B cell (primary cell): Measurements from ENCODE around the gene FHIT. TPM values are rescaled to one million over a fixed set of nuclear protein-coding genes. Genes with fewer than 3 reads are reported as not detected.

Experiments
- ATAC-seq: fragments of 200-7000 bp; cut with Tn5 transposase; one replicate; pipeline ENCODE4 v1.10.0; 2021; ENCODE audit warnings: low read depth, mild to moderate bottlenecking, moderate number of reproducible peaks, moderate library complexity
- CTCF ChIA-PET: fragments of 350-600 bp; sonication (Branson Sonifier 250); formaldehyde crosslinking; loops from one replicate; lab custom pipeline; 2021; ENCODE audit warnings: antibody characterized with exemption, inconsistent platforms; lab: Charles Lee
- POLR2A ChIA-PET: fragments of 350-600 bp; sonication (Branson Sonifier 250); formaldehyde crosslinking; loops from one replicate; lab custom pipeline; 2021; ENCODE audit warnings: antibody characterized with exemption; lab: Charles Lee
- DNase-seq: peaks from one replicate; pipeline ENCODE4 v3.0.0; 2013
- H2AFZ ChIP-seq: 2 replicates; pipeline ENCODE4 v1.6.1; 2012; ENCODE audit warnings: mild to moderate bottlenecking, low read depth, low read length; ENCODE audit not compliant: insufficient read depth, poor library complexity, severe bottlenecking
- H3K27ac ChIP-seq, 2 donors: 1 replicate in 1 of 2; 2 replicates in 1 of 2; pipeline ENCODE4 v1.5.1; 2012 to 2013; ENCODE audit warnings: low read length in 2 of 2, mild to moderate bottlenecking in 2 of 2, moderate library complexity in 1 of 2
- H3K27me3 ChIP-seq, 4 experiments: fragments of 200-600 bp in 1 of 4; sonication (generic) in 1 of 4; replicated peaks in 1 of 4; 1 replicate in 2 of 4; 2 replicates in 2 of 4; pipeline versions ENCODE4 v1.6.1 to v1.7.0; 2013 to 2016; ENCODE audit warnings: low read length in 3 of 4, mild to moderate bottlenecking in 2 of 4, mixed read lengths in 1 of 4, moderate library complexity in 1 of 4; ENCODE audit not compliant: insufficient read depth in 4 of 4, control insufficient read depth in 3 of 4; ENCODE audit errors: control extremely low read depth in 1 of 4
- H3K36me3 ChIP-seq, 2 experiments: replicated peaks in 1 of 2; 1 replicate in 1 of 2; 2 replicates in 1 of 2; pipeline versions ENCODE4 v1.6.1 to v1.7.1; 2013; ENCODE audit warnings: low read length in 1 of 2; ENCODE audit not compliant: insufficient read depth in 2 of 2, control insufficient read depth in 1 of 2; ENCODE audit errors: control extremely low read depth in 1 of 2, extremely low read depth in 1 of 2
- H3K4me1 ChIP-seq, 2 donors: fragments of 200-600 bp in 1 of 2; sonication (generic) in 1 of 2; 1 replicate in 1 of 2; 2 replicates in 1 of 2; pipeline versions ENCODE4 v1.5.1 to v1.6.1; 2013 to 2017; ENCODE audit warnings: low read length in 2 of 2; ENCODE audit not compliant: control insufficient read depth in 2 of 2, insufficient read depth in 2 of 2
- H3K4me2 ChIP-seq: replicated peaks from 2 replicates; pipeline ENCODE3; 2012; ENCODE audit warnings: mild to moderate bottlenecking, low read depth, low read length; ENCODE audit not compliant: poor library complexity, severe bottlenecking
- H3K4me3 ChIP-seq, 5 experiments: fragments of 200-600 bp in 1 of 5; sonication (generic) in 1 of 5; 1 replicate in 3 of 5; 2 replicates in 2 of 5; pipeline versions ENCODE4 v1.5.1 to v1.7.0; 2011 to 2016; ENCODE audit warnings: low read length in 4 of 5, mild to moderate bottlenecking in 4 of 5, low read depth in 2 of 5, control low read depth in 1 of 5, moderate library complexity in 1 of 5; ENCODE audit not compliant: insufficient read depth in 1 of 5; ENCODE audit errors: control extremely low read depth in 1 of 5, extremely low read depth in 1 of 5
- H3K79me2 ChIP-seq: fragments of 200-600 bp; sonication (generic); one replicate; pipeline ENCODE4 v1.6.0; 2016; ENCODE audit warnings: low read length; ENCODE audit not compliant: control insufficient read depth, insufficient read depth
- H3K9ac ChIP-seq: fragments of 200-600 bp; sonication (generic); 2 replicates; pipeline ENCODE4 v1.6.1; 2017; ENCODE audit warnings: mild to moderate bottlenecking, low read length, moderate library complexity
- H3K9me3 ChIP-seq, 3 donors: one replicate each; pipeline versions ENCODE4 v1.6.1 to v1.7.1; 2013; ENCODE audit warnings: low read length in 2 of 3; ENCODE audit not compliant: control insufficient read depth in 2 of 3, insufficient read depth in 1 of 3; ENCODE audit errors: control extremely low read depth in 1 of 3
- H4K20me1 ChIP-seq: 2 replicates; pipeline ENCODE4 v1.6.0; 2012; ENCODE audit warnings: mild to moderate bottlenecking, low read length; ENCODE audit not compliant: insufficient read depth, control insufficient read depth, poor library complexity, severe bottlenecking
- H3K27ac Mint-ChIP-seq: one replicate; pipeline ENCODE4 v1.8.0; 2021; ENCODE audit warnings: mixed read lengths
- H3K27me3 Mint-ChIP-seq: one replicate; pipeline ENCODE4 v1.8.0; 2021; ENCODE audit warnings: mixed read lengths
- H3K4me1 Mint-ChIP-seq: one replicate; pipeline ENCODE4 v1.8.0; 2021; ENCODE audit warnings: mixed read lengths
- H3K4me3 Mint-ChIP-seq: one replicate; pipeline ENCODE4 v1.8.0; 2021; ENCODE audit warnings: mixed read lengths
- H3K9me3 Mint-ChIP-seq: one replicate; pipeline ENCODE4 v1.8.0; 2022; ENCODE audit warnings: mixed read lengths; ENCODE audit not compliant: insufficient read depth
- CTCF ChIP-seq: fragments of 200-600 bp; IDR thresholded peaks from one replicate; pipeline ENCODE4 v1.8.0; 2022; ENCODE audit warnings: antibody characterized with exemption, mild to moderate bottlenecking
- EZH2 ChIP-seq: IDR thresholded peaks from 2 replicates; pipeline ENCODE4 v1.6.1; 2012; ENCODE audit warnings: borderline replicate concordance, low read depth, mild to moderate bottlenecking, moderate library complexity, low read length; ENCODE audit not compliant: insufficient read depth, poor library complexity, severe bottlenecking
- WGBS: methylation state at CpG from one replicate; pipeline ENCODE4 v1.1.5; 2013; ENCODE audit warnings: missing lambda C conversion rate; ENCODE audit not compliant: insufficient coverage; 5-methylcytosine and 5-hydroxymethylcytosine counted together
- intact Hi-C: fragments of 100-400 bp; cut with micrococcal nuclease; formaldehyde crosslinking; loops from one replicate; pipeline ENCODE4 v1.10.0; 2022
- polyA plus RNA-seq: library from polyadenylated mRNA; depleted of rRNA; stranded (reverse); fragments of >200 nt; gene quantifications from 2 replicates; pipeline ENCODE4 v1.2.3, GENCODE V29; 2012
- total RNA-seq, 2 donors: library from RNA; stranded (reverse); fragments of 120-200 nt in 1 of 2; gene quantifications; 1 replicate in 1 of 2; 2 replicates in 1 of 2; pipeline versions ENCODE4 v1.2.3 to v1.2.4, GENCODE V29; 2013 to 2022

FHIT gene
- total and polyA plus RNA-seq, 2 donors (not counting 1 experiment from before 2014, with no cell fraction given), result 1.7 to 7.8 TPM

GRCh38 chr3:59836531-59836930, 1414.7 kb downstream of the FHIT start:
- H3K36me3 ChIP-seq, result no peaks in the 10 kb centered on the region
- H3K27ac ChIP-seq, result no peak overlapping the region
- H2AFZ ChIP-seq, result no peak overlapping the region
- POLR2A ChIA-PET, result no interaction called here
- Mint-ChIP-seq H3K27ac (no peak overlapping the region), H3K9me3 (no peaks in the 10 kb centered on the region), H3K27me3 (no peaks in the 10 kb centered on the region), H3K4me1 (peaks cover 24% of the 10 kb centered on the region), H3K4me3 (no peak overlapping the region)
- no peak overlapping the region for H3K9ac ChIP-seq
- no peaks in the 10 kb centered on the region for H3K27me3 ChIP-seq
- H4K20me1 ChIP-seq, result no peaks in the 10 kb centered on the region
- peaks cover 20 to 24% of the 10 kb centered on the region in 2 donors for H3K4me1 ChIP-seq
- ATAC-seq (no peak), DNase-seq (no peak)
- H3K79me2 ChIP-seq, result no peaks in the 10 kb centered on the region
- WGBS, result 100% methylated on average over 1 of the region's 3 CpGs
- H3K4me2 ChIP-seq, result no peak overlapping the region
- CTCF ChIA-PET, result no interaction called here
- no peak overlapping the region for H3K4me3 ChIP-seq
- H3K9me3 ChIP-seq, result peaks cover 0 to 3% (median 0%) of the 10 kb centered on the region in 3 donors
- intact Hi-C loops, result no loop called here
- TF ChIP-seq EZH2 (no peak), CTCF (no peak)

GRCh38 chr3:59832702-59833101, 1418.5 kb downstream of the FHIT start:
- Mint-ChIP-seq H3K27ac (no peak overlapping the region), H3K4me1 (no peaks in the 10 kb centered on the region), H3K27me3 (no peaks in the 10 kb centered on the region), H3K4me3 (no peak overlapping the region), H3K9me3 (no peaks in the 10 kb centered on the region)
- Histone ChIP-seq H3K27ac (no peak overlapping the region), H3K36me3 (no peaks in the 10 kb centered on the region), H3K9me3 (peaks cover 0 to 3% (median 0%) of the 10 kb centered on the region in 3 donors), H3K4me3 (no peak overlapping the region), H3K79me2 (no peaks in the 10 kb centered on the region), H4K20me1 (no peaks in the 10 kb centered on the region), H2AFZ (no peak overlapping the region), H3K4me2 (no peak overlapping the region), H3K9ac (no peak overlapping the region), H3K27me3 (no peaks in the 10 kb centered on the region), H3K4me1 (no peaks in the 10 kb centered on the region)
- TF ChIP-seq CTCF (no peak), EZH2 (no peak)
- intact Hi-C loops, result no loop called here
- no CpG with 5 or more reads among the region's 3 CpGs for WGBS
- ChIA-PET CTCF (interaction anchor here (1.2 kb wide), 1 partner anchor 258 kb away, joined by 3 read pairs; no protein-coding TSS in a partner anchor), POLR2A (no interaction called here)
- DNase-seq, result no peak
- ATAC-seq, result no peak
